ENCODE results near the gene ADPRHL1.

Gene ADPRHL1

GRCh38 chr13:113452942-113453901, at the start of gene ADPRHL1:
Gene ADPRHL1, minus strand, starts transcription at chr13:113453488. Its CDS starts 51 bp downstream, at chr13:113453437.
- DNase-seq = no peak

GRCh38 chr13:113502686-113503085, 49.4 kb upstream of the ADPRHL1 start:
- no peak for DNase-seq

GRCh38 chr13:113500530-113501265, 47.4 kb upstream of the ADPRHL1 start:
- no peak for DNase-seq

- DNase-seq = no peak
These were observed 46.6 kb upstream of the ADPRHL1 start for GRCh38 chr13:113499936-113500335.

- DNase-seq = no peak
These were observed 45.6 kb upstream of the ADPRHL1 start for GRCh38 chr13:113498905-113499304.

- DNase-seq = no peak
These were observed 43.9 kb upstream of the ADPRHL1 start for GRCh38 chr13:113497217-113497616.

GRCh38 chr13:113495494-113496210, 42.4 kb upstream of the ADPRHL1 start:
- DNase-seq = peak in 5 of 56 donors; percentile 21 to 41 (median 25)

- DNase-seq = no peak
These were observed 40.1 kb upstream of the ADPRHL1 start for GRCh38 chr13:113493315-113493951.

GRCh38 chr13:113491982-113492381, 38.7 kb upstream of the ADPRHL1 start:
- DNase-seq = no peak

- DNase-seq = peak in 6 of 56 donors; percentile 5 to 39 (median 18)
These were observed 38.2 kb upstream of the ADPRHL1 start for GRCh38 chr13:113491418-113491883.

GRCh38 chr13:113490496-113491417, 37.5 kb upstream of the ADPRHL1 start, which contains the start of gene DCUN1D2:
Gene DCUN1D2, minus strand, starts transcription at chr13:113490711. Its CDS starts 42 bp downstream, at chr13:113490669.
- DNase-seq = peak in 55 of 56 donors; percentile 58 to 97 (median 90)

GRCh38 chr13:113489549-113490495, 36.5 kb upstream of the ADPRHL1 start:
- DNase-seq = peak in 25 of 56 donors; percentile 9 to 70 (median 53)

GRCh38 chr13:113489171-113489548, 35.9 kb upstream of the ADPRHL1 start:
- no peak for DNase-seq

- no peak for DNase-seq
These were observed 35.0 kb upstream of the ADPRHL1 start for GRCh38 chr13:113488283-113488682.

GRCh38 chr13:113486698-113487097, 33.4 kb upstream of the ADPRHL1 start:
- no peak for DNase-seq

GRCh38 chr13:113485545-113485944, 32.3 kb upstream of the ADPRHL1 start:
- no peak for DNase-seq

- DNase-seq = peak in 13 of 56 donors; percentile 10 to 60 (median 24)
These were observed 30.4 kb upstream of the ADPRHL1 start for GRCh38 chr13:113483504-113484293.

Data from nucleus accumbens (tissue), 56 donors.